NCI-H1092 (cell line): ENCODE results near the gene SIAH2.

ENCODE experiments used
- DNase-seq: peaks from one replicate; lab custom pipeline; 2025; lab: John Stamatoyannopoulos, UW

The SIAH2 gene

GRCh38 chr3:150733936-150734794 is 28.8 kb downstream of the SIAH2 start:
- DNase-seq, result no peak

GRCh38 chr3:150733373-150733935 is 29.5 kb downstream of the SIAH2 start:
- DNase-seq, result no peak

GRCh38 chr3:150729682-150730360 is 33.1 kb downstream of the SIAH2 start:
- DNase-seq, result no peak

GRCh38 chr3:150727653-150728502 is 35.1 kb downstream of the SIAH2 start:
- no peak for DNase-seq

GRCh38 chr3:150725548-150725947 is 37.4 kb downstream of the SIAH2 start:
- no peak for DNase-seq

GRCh38 chr3:150723946-150724345 is 39.0 kb downstream of the SIAH2 start:
- no peak for DNase-seq

GRCh38 chr3:150722267-150722666 is 40.7 kb downstream of the SIAH2 start:
- DNase-seq, result no peak

GRCh38 chr3:150721285-150722130 is 41.5 kb downstream of the SIAH2 start:
- DNase-seq, result peak; percentile 54

GRCh38 chr3:150720444-150720843 is 42.5 kb downstream of the SIAH2 start:
- DNase-seq, result no peak

GRCh38 chr3:150710097-150710496 is 52.9 kb downstream of the SIAH2 start:
- no peak for DNase-seq

GRCh38 chr3:150703756-150704344 is 59.1 kb downstream of the SIAH2 start, which contains the start of gene ERICH6:
ERICH6 (minus strand) TSS chr3:150703920; CDS start chr3:150703898, 22 bp downstream.
- DNase-seq, result peak; percentile 80

GRCh38 chr3:150703299-150703755 is 59.6 kb downstream of the SIAH2 start:
- DNase-seq, result no peak

GRCh38 chr3:150699068-150699639 is 63.8 kb downstream of the SIAH2 start:
- no peak for DNase-seq

GRCh38 chr3:150697646-150698045 is 65.3 kb downstream of the SIAH2 start:
- no peak for DNase-seq

- no peak for DNase-seq
Measured at GRCh38 chr3:150691414-150692040, 71.4 kb downstream of the SIAH2 start.
